Measurements from ENCODE around the gene HMG20A.

HMG20A gene

DNA sequence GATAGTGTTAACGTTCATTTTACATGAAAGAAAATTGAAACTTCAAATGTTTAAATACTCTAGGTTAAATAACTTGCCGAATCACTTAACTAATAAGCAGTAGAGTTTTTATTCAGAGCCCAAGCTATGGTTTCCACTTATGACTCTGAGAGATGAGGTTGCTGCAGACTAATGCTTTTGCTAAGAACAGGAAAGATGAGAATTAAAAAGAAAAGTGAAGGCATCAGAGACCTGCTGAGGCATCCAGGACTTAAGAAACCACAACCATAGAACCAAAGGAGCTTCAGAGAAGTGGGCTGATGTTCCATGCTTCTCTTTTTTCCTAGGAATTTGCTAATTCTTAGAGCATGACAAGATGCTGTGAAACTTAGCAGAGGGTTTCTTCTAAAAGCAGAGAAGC lies 9.5 kb downstream of the HMG20A start:
- no peak for DNase-seq (ENCODE audit: low read depth in 2 of 2)

DNA sequence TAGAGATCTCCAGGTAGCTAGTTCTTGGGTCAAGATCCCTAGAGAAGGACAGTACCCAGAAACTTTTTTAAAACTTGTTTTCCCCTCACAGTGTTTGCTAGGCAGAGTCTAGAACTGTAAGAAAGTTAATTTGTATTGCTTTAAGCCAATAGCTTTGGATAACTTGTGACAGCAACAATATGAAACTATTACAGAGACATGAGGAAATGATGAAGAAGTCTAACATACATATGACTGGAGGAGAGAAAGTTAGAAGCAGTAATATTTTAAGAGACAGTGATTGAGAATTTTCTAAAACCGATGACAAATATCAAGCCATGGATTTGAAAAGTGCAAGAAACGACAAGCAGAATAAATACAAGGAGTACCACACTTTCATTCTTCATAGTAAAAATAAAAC lies 10.0 kb downstream of the HMG20A start:
- DNase-seq (ENCODE audit: low read depth in 2 of 2) = no peak

DNA sequence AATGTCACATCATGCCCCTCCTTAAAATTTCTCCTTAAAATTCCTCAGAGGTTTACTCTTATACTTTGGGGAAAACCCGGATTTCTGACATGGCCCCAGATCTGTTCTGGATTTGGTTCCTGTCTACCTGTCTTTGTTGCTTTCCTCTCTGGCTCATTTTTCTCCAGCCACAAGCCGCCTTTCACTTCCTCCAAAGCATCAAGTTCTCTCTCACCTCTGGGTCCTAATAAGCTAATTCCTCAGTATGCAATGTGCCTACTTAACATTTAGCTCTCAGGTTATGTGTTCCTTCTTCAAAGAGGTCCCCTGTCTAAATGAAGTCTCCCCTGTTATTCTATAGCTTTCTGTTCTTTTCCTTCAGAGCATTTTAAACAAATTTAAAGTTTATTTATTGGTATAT lies 16.1 kb downstream of the HMG20A start:
- no peak for DNase-seq (ENCODE audit: low read depth in 2 of 2)

DNA sequence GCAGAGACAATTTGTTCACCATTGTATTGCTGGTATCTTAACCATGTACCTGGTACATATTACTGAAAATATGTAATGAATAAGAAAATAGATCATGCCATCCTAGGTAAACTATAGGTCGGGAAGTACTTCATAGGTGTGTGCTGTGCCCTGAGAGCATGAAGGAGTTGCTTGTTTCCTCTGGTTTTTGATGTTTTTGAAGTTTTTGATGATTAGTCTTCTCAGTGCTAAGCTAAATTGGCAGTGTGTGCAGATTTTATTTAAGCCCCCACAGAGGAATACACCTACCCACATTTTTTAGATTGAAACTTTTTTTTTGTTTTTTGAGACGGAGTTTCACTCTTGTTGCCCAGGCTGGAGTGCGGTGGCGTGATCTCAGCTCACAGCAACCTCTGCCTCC lies 16.6 kb downstream of the HMG20A start:
- no peak for DNase-seq (ENCODE audit: low read depth in 2 of 2)

DNA sequence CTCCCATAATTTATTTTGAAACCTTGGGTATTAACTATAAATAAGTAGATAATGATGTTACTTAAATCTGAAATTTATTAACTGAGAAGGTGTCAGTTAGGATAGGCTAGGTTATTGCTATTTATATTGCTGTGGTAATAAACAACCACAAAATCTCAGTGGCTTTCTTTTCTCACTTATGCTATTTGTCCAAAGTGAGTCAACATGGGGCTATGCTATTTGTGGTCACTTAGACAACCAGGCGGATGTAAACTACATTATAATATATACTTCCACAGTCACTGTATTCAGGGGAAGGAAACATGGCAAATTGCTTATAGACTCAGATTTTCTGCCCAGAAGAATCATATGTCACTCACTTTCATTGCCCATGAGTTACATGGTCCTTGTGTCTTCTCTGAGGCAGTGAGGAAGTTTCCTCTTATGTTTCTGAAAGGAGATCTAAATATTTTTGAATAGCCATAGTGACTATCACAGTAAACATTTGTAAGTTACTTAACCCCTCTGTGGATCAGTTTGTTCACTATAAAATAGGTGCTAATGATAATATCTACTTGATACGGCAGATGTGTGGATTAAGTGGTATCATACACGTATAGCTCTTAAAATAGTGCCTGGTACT lies 19.8 kb downstream of the HMG20A start:
- DNase-seq (ENCODE audit: low read depth in 2 of 2) = no peak

DNA sequence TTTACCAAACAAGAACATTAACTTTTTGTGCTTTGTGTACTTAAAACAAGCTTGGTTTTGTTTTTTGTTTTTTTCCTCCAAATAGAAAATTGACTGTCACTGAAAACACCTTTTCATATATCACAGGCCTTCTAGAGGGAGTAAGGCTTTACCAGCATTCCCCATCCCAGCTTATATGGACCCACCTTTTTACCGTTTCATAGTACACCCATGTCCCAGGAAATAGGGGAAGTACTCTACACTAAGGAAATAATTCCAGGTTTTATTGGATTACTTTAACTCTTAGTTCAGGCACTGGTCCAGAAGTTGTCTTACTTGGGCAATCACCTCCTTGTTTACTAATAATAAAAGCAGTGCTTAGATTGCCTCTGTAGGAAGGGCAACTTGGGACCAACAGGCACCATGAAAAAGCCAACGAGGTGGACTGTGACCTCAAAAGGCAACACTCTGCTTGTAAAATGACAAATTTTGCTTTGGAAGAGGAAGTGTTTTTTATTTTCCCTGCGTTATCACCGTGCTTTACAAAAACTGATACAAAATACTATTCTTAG lies 26.2 kb downstream of the HMG20A start:
- no peak for DNase-seq (ENCODE audit: low read depth in 2 of 2)

DNA sequence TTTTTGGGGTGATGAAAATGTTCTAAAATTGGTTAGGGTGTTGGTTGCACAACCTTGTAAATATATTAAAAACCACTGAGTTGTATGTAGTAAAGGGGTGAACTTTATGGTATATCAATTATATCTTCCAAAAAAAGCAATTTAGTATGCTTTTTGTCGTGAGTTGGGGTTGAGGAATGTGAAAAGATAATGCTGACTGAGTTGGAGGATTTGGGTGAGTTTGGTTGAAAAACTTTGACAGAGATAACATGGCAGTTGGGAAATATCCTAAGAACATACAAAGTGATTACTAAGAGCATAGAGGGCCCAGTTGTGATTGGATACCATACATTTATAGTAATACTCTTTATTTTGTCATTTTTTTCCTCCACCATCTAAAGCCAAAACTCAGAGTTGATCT lies 33.6 kb downstream of the HMG20A start:
- no peak for DNase-seq (ENCODE audit: low read depth in 2 of 2)

DNA sequence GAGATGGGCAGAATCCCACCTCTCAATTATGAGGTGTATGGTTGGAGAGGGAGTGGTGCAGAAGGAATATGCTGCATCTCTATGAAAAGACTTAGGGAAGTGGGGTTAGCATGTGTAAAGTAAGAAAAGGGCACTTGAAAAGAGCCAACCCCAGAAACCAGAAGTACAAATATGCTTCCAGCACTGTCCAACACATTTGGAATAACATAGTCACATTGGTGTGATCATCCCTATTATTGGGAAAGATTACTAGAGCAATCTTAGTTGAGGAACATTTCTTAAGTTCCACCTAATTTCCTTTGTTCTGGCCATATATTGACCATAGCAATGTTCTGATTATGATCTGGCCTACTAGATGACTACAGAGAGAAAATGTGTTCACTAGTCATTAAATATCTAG lies 34.3 kb downstream of the HMG20A start:
- DNase-seq (ENCODE audit: low read depth in 2 of 2) = no peak

DNA sequence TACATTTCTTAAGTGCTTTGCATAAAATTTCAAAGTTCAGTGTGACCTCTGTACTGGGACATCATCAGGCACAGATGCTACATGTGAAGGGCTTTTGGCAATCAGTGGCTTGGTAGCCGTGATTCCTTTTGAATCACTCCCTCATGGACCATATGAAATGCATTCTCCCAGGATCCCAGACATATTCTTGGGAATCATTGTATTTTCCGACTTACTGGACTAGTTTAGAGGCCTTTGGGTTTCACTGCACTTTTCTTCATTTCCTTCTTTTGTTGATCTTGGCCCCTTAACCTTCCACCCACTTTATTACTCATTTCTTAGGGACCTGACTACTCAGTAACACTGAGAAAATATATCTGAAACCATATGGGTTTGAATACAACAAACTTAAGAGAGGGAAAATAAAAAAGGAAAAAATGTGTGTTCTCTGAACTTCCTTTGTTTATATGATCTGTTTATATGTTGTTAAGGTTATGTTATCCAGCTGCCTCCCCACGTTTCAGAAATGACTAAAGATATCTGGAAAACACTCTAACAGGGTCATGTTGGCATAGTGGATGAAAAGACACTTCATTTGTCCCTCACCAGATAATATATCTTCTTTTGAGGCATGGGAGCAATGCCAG lies 35.1 kb downstream of the HMG20A start:
- DNase-seq (ENCODE audit: low read depth in 2 of 2) = no peak

DNA sequence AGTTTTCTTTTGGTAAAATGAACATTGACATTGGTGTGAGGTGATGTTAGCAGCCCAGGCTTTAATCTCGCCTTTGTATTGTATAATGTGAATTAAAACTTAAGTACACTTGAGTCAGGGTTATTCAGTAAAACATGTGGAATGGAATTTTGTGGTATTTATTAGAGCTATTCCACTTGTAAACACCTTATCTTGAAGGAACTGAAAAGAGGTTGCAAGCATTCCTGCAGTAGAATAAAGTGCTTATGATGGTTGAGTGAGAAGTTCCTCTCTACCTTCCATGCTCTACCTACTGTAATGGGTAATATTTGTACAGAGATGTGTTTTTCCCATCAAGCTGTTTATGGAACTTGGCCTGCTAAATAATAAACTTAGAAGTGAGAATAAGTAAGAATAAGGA lies 36.1 kb downstream of the HMG20A start:
- DNase-seq (ENCODE audit: low read depth in 2 of 2) = no peak

DNA sequence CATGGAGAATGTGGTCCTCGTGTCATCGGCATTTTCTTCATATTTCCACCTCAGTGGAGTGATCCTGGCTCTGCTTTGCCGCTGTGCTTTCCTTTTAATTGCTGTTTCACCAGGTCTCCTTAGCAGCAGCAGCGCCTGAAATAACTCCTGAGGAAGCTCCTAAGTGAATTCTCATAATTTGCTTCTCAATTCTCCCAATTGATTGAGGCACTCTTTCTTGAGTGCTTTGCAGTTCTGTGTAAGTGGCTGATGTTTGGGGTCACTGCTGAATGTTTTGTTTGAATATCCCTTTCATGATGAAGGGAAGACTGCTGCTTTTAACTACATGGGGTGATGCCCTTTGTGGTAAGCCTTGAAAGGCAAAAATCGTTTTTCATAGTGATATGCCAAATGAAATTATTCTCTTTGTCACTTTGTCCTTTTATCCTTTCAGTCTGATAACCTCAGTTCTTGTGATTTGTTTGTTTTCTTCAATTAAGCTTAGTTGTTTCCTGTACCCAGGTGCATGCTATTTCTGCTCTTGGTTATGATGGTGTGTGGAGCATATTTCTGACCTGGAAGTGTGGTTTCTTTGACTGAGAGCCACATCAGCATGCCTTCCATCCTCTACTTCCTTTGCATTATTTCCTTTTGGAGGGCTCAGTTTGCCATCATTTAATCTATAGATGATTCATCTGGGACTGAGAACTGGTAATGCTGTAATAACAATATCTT lies 36.7 kb downstream of the HMG20A start:
- no peak for DNase-seq (ENCODE audit: low read depth in 2 of 2)

DNA sequence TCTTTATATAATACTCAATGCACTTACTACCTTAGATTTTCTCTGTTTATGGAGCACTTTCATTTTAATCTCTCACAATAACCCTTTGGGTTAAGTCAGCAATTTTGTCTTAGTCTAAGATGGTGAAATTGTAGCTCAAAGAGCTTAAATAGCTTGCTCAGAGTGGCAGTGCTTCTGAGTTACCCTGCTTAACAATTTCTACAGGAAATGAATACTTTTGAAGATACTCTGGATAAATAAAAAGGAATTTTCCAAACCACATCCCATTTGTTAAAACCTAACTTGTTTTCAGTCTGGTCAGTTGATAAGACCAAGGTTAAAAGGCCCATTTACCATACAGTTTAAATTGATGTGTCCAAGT lies 37.2 kb downstream of the HMG20A start:
- DNase-seq (ENCODE audit: low read depth in 2 of 2) = no peak

DNA sequence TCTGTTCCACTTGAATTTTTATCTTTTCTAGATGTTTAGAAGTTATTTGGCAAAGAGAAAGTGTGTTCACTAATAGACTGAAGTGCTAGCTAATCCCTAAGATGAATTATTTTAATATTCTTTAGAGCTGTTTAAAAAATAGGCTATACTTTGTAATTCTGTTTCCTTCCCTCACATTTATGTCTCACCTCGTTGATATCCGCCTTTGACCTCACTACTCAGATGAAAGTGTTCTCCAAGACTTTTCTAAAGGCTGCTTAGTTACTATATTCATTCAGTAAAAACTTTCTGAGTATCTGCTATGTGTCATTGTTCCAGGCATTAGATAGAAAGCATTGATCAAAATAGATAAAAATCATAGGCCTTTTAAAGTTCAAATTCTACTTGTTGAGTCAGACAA lies 38.3 kb downstream of the HMG20A start:
- DNase-seq (ENCODE audit: low read depth in 2 of 2) = no peak

DNA sequence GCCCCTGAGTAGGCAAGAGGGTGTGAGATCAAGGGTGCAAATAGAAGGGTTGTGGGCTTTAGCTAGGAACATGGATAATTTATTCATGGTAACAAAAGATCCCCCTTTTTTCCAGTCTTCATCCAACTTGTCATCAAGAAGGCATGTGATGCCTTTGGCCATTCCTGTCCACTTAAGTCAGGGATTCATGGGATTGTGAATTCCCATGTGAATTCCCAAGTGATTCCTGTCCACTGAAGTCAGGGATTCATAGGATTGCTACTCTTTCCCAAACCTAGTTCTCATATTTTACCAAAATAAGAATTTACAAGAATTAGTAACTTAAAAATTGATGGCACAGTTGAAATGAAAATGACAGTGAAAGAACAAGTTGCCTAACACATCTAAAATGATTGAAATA lies 40.8 kb downstream of the HMG20A start:
- no peak for DNase-seq (ENCODE audit: low read depth in 2 of 2)

DNA sequence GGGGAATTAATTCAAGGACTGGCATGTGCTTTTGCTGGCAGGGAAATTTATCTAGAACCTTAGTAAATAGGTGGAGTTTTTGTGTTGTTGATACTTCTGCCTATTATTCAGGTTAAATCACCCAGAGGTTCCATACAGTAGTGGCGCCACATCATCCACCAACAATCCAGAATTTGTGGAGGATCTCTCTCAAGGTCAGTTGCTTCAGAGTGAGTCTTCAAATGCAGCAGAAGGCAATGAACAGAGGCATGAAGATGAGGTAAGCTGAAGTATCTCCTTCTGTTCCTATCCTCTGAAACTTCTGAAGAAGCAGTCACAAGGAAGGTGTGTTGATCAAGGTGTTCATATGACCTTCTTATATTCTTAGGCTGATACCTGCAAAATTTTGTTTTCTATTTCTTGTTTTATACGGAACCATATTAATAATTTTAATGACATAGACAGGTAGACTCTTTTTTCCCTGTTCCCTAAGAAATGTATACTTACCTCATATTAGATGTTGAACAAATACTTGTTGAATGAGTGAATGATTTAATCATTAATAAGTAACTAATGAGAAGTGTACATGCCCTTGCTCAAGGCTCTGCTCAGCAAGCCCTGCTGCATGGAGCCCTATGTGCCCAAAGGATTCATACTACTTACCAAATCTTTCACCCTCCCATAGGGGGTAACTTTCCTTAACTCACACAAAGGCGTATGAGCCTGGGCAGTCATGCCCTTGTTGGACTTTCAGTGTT lies 43.6 kb downstream of the HMG20A start:
- no peak for DNase-seq (ENCODE audit: low read depth in 2 of 2)

DNA sequence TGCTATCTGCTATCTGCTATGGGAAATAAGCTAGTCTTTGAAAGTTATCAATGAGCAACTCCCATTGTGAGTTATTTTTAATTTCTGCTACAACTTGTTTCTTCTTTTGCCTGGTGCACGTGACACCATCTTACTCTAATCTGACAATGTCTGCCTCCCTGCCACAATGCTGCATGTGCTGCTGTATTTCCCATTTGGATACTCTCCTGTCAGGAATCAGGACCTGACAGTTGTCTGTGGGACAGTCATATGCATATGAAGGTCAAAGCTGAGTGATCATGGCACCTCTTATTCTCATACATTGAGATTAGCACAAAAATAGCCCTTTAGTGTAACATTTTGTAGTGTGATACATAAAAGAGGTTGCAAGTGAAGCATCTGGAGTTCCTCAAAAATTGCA lies 45.8 kb downstream of the HMG20A start:
- no peak for DNase-seq (ENCODE audit: low read depth in 2 of 2)

DNA sequence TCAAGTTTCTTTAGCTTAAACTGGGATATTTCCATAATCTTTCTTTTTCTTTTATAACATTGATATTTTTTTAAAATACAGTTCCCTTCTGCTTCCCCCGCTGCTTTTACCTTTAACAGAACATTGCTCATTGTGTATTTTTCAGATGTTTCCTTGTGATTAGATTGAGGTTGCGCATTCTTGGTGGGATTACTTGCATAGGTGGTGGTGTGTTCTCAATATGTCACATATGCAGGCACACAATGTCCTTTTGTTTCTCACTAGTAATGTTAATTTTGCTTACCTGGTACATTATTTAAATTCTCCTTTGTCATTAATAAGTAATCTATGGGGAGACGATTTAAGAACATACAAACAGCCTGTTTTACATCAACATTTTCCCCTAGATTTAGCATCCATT lies 48.2 kb downstream of the HMG20A start:
- no peak for DNase-seq (ENCODE audit: low read depth in 2 of 2)

DNA sequence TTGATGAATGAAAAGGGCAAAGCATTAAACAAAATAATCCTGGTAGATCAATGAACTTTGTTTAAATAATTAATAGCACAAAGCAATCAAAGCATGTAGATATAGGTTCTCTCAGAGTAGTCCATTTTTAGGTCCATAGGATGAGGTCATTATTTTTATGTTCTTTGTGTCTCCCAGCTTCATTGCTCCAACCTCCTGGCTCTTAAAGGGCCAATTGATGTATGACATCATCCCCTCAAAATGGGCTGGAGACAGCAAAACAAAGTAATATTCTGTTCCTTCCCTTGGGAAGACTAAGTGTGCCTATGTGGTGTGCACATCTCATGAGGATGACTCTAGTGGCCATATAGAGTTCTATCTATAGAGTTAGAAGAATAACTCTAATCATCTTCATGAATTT lies 49.5 kb downstream of the HMG20A start:
- DNase-seq (ENCODE audit: low read depth in 2 of 2) = no peak

DNA sequence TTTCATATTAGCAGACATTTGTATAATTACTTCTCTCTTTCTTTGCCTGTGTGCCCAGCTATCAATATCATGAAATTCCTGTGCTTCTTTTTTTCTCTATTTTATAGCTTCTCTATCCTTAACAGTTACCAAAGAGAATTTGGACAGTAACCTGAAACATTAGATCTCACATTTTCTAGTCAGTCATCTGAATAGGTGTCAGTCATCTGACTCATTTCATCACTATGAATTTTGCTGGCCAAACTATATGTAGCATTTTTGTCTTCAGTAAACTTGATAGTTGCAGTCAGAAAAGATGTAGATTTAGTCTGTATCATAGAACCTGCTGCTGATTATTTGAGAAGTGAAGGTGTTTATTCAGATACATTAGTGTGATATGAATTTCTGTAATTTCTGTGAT lies 52.6 kb downstream of the HMG20A start:
- DNase-seq (ENCODE audit: low read depth in 2 of 2) = no peak

DNA sequence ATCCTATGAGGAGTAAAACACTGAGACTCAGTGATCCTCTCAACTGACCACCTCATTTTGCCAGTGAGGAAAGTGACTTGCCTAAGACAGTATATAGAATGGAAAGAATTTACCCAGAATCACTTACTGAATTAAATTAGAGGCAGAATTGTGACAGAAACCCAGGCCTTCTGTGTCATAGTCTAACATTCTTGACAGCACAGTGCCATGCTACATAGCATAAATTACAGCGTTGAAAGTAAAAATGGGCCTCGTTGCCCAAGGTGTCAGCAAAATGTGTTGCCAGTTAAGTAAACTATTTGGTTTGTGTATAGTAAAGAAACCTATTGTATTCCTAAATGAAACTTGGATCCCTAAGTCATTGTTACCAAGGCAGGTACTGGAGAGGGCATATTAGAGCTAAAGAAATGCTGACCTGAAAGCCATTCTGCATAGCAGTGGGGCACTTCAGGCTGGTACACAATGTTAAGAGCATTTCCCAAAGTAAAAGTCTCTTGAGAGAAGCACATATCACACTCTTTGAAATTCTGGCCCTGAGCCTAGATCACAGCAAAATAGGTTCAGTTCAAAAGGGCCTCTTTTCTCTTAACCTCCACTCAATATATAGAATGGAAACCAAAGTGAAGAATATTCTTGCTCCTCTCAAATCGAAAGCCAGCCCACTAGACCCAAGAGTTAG lies 53.8 kb downstream of the HMG20A start:
- DNase-seq (ENCODE audit: low read depth in 2 of 2) = no peak

DNA sequence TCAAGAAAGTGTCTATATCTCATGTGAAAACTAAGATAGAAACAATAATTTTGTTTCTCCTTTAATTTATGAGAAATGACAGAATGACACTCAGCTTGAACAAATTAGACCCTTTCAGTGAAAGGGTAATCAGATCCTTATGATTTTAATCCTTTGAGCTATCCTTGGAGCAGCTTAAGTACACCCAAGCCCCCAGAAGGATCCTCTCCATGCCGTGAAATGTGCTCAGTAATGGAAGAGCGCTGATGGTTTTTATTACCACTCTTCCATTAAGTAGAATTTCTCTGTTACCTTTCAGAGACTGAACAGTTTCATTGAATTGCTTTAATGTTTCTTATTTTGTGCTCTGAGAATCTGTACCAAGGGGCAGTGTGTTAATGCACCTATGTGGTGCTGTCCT lies 54.3 kb downstream of the HMG20A start:
- DNase-seq (ENCODE audit: low read depth in 2 of 2) = no peak

DNA sequence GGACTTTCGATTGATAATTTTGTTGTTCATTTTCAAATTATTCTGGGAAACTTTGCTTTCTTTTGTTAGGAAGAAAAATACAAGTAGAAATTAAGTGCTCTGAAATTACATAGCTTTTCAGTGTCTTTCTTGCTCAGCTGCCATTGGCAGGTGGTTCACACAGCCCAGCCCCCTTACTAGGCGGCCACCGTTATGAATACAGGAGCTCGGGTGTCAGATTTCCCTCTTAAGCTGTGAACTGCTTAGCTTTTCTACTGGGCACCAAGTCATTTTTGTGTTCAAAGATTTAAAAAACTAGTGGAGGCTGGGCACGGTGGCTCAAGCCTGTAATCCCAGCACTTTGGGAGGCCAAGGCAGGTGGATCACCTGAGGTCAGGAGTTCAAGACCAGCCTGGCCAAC lies 55.2 kb downstream of the HMG20A start:
- no peak for DNase-seq (ENCODE audit: low read depth in 2 of 2)
